HG02678 (cell line): ENCODE measurements around the gene IGFN1.

ENCODE experiments used
- ATAC-seq: cut with Tn5 transposase; IDR thresholded peaks from one replicate; pipeline ENCODE4 v1.9.1; 2021; ENCODE audit warnings: mild to moderate bottlenecking, moderate library complexity; ENCODE audit not compliant: unreplicated experiment

IGFN1 gene

DNA sequence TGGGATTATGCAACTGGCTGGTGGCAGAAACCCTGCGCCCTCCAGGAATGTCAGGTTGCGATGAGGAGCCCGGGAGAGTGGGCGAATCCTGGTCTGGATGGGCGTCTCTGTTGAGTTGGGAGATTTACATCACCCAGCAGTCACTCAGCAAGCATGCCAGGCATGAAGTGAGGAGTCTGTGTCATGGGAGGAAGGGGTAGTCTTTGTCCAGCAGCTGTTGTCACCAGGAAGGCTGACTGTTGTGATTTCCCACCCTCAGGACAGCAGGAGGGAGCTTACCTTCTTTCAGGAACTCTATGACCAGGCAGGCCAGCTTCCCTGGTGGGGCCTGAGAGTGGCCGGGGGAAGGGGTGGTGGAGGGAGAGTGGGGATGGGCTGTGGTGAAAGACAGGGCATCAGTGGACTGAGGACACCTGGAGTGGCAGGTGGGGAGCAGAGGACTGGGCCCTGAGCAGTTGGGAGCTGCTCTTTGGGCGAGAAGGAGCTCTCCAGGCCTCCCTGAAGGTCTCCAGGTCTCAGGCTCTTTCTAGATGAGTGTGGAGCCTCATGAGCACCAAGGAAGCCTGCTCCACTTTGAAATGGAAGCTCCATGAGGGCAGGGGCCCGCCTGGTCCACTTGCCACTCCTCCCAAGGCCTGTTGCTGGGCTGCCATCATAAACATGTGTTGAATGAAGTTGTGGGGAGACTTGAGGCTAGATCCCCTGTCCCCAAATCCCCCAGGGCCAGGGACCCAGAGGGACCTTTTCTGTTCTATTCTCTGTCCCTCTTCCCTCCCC, 71.3 kb downstream of the IGFN1 start:
- ATAC-seq: no peak

DNA sequence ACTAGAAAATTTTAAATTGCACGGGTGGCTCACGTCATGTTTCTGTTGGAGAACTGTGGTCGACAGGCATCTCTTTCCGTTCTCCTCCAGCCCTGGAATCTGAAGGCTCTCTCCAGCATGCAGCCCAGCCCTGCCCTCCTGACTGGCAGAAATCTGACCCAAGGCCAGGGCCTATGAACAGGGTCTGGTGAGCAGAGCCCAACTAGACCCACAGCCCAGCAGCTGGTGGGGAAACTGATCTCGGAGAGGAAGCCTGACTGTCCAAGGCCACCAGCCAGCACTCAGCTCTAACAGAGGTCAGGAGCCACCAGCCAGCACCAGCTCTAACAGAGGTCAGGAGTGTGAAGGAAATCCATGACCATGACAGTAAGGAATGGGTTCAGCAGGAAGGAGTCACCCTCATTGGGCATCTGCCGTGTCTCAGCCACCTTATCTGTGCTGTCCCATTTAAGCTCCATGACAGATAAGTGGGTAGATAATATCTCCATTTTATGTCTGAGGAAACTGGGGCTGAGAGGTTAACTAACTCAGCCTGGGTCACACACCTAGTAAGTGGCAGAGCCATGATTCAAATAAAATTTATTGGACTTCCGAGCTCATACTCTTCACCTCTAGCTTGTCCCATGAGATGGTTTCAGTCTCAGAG, 72.5 kb downstream of the IGFN1 start:
- no peak for ATAC-seq

DNA sequence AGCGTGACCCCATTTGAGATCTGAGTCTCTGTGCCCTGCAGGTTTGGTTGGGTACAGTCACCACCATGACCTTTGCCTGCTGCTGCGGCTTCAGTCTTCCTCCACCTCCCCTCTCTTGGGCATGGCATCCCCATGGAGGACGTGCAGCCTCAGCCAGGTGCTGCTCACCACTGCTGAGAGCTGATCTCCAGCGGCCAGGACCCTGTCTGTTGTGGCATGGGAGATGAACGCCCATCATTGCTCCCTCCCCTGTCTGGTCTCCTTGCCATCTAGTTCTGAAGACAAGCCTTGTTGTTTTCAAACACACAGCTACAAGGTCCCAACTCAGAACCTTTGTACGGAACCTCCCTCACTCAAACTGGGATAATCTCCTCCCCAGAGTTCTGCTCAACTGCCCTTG, 73.4 kb downstream of the IGFN1 start:
- no peak for ATAC-seq

DNA sequence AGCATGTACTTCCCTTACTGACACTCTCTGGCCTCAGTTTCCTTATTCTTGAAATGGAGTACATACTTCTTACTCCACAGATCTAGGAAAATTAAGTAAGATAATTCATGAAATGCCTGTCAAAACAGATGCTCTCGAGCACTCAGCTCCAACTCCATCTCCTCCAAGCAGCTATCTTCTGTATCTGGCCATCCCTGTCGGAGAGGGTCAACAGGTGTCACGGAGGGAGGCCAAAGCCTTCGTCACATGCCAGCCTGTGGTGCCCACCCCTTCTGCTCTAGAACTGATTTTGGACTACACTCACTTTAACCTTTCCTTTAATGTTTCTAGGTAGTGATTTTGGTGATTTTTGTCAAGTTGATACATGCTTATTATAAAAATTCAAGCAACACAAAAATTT, 73.9 kb downstream of the IGFN1 start:
- ATAC-seq: no peak

DNA sequence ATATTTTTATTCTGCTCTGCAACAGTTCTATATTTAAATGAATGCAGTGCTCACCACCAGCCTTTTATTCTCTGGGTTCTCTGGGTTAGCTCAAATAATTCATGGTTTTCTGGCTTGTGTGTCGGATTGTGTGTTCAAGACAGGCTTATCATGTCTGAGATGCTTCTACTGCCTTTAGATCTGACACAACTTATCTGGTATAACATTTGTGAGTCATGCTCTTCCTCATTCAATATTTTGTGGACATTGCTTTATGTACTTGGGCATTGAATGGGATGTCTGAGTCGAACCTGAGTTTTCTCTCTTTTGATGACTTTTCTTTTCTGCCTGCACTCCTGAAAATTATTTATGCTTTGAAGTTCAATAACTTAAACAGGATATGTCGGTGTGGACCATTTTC, 75.1 kb downstream of the IGFN1 start:
- no peak for ATAC-seq

DNA sequence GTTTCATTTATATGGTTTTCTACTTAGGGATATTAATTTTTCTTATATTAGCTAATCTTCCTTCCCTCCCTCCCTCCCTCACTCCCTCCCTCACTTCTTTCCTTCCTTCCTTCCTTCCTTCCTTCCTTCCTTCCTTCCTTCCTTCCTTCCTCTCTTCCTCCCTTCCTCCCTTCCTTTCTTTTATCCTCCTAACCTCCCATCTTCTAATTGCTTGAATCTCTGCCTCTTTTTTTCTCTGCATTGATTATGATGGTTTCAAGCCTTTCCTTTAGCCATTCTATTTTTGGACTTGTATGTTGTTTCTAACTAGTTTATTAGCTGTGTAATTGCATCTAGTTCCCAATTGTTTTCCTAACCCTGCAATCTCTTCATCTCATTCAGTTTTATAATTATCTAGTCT, 75.7 kb downstream of the IGFN1 start:
- ATAC-seq: no peak

DNA sequence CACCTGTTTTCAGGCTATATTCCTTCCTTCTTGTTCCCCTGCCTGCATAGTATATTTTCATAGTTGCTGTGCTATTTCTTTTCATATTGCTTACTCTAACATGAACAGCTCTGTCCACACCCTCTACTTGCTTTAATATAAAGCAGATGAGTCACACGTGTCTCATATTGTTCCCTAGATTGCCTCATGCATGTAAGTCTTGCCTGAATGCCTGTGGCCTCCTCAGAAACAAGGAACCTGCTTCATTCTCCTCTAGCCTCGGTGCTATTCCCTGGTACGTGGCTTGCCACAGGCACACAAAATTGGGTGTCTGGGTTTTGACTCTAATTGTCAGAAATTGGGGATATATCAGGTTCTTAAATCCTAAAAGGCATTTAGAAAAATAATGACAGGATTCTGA, 76.2 kb downstream of the IGFN1 start:
- no peak for ATAC-seq

DNA sequence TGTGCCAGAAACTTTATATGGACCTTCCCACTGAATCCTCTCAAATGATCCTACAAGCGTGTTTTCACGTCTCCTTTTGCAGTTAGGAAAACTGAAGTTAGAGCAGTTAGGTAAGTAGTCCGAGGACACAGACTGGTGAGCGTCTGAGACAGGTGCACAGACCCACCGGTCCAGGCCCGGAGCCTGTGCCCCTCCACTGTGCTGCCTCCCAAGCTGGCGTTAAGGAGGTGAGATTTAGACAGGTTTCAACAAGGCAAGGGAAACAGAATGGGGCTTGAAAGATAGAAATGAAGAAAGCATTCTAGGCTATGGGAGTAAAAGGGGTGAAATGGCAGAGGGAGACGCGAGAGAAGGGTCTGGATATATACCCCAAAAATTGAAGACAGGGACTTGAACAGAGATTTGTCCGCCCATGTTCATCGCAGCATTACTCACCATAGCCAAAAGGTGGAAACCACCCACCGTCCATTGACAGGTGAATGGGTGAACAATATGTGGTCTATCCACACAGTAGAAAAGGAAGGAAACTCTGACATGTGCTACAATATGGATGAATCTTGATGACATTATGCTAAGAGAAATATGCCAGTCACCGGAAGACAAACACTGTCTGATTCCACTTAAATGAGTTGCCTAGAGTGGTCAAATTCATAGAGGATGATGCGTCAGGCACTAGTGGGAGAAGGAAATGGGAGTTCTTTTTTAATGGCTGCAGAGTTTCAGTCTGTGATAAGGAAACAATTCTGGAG, 77.0 kb downstream of the IGFN1 start:
- no peak for ATAC-seq

DNA sequence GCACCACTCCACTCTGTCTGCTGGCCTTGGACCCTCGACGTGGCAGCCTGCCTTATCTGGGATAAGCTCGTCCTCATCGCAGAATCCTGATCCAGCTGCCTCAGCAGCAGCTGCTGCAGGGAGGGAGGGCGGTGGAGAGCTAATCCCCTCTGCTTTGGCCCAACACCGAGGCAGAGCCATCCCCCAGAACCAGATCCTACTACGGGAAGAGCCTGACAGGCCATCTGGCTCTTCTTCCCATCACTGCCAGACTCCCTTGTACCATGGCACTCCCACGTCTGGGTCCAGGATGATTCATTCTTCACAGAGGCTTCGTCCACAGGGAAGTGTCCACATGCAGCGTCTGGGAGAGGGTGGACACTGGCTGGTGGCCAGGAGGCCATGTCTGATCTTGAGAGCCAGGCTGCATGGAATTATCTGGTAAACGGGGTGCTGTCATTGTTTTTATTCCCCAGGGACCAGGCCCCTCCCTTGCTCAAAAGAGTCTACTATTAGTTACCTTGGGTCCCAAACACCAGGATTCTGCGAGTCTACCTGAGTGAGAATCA, 78.1 kb downstream of the IGFN1 start:
- ATAC-seq: no peak

DNA sequence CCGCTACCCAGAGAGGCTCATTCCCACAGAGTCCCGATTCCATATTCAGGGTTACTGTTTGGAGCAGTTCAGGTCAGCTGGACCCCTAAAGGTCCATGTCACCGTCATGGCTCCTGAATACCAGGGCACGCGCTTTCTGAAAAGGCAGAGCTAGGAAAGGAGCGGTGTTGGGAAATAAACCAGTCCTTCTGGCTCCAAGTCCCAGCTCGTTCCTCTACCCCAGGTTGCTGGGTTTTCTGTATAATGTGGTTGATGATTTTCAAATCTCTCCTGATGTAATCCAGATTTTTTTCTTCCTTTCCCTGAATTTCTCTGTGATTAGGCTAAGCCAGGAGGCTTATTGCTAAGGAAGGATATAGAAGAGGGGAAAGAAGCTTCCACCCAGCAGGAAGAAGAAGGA, 78.7 kb downstream of the IGFN1 start:
- no peak for ATAC-seq

DNA sequence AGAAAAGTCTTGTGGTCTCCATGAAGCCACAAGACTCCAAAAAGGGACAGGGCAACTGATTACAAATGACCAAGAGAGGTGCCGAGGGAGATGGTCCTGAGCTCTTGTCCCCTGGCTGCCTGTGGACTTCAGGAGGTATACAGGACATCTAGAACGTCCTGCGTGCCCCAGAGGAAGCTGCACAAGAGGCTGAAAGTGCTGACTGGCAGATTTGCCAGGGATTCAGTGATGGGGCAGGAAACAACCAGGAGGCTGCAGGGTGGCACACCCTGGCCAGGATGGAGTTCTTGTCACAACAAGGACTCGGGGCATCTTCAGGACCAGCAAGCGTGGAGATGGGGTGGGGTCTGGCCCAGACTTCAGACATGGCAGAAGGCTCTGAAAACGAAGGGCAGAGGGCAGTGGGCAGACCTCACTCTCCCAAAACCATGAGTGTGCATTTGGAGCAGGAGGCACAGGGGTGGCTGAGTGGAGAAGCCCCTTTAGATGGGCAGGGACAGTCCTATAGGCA, 79.3 kb downstream of the IGFN1 start:
- no peak for ATAC-seq

DNA sequence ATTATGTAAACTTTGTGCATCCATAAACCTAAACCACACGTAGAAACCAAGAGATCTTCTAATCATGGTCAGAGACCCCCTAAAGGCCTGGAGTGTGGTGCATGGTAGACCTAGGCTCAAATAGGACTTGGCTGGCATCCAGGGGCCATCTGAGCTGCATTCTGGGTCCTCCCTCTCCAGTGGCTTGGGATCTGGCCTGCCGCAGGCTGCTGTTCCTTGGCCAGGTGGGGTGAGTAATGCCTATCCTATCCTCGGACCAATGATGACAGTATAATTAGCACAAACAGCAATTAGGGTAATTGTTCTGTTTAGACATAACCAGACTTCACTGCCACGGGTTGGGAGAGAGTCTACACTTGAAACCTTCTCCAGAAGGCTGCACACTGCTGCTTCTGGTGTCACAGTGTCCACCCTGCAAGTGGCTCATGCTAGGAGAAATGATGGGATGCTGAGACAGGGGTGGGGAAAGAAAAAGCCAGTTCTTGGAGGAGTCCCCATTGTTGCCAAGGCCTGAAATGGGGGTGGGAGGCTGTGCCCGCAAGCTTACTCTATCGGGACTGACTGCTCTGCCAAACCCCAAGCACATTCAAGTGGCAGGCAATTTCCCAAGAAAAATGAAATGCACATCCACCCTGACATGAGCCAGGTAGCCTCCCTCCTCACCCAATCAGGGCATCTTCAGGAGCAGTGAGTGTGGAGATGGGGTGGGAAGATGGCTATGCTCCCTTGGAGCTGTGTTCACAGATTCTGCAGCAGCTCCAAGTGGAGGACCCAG, 80.2 kb downstream of the IGFN1 start:
- ATAC-seq: no peak

DNA sequence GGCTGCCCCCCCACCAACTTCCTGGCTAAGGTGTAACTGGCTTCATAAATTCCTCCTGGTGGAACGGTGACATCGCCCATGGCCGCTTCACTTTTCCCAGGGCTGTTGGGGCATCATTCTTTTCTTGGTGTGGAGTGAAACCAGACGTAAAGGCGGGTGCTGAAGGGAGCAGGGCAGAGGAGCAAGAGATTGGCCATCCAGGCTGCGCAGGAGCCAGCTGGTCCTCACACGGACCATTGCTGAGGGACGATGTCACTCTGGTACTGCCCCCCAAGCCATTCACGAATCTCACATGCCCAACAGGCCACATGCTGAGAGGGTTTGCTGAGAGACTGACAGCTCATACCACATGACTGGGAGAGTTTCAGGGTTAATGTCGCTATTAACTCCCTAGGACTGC, 82.2 kb downstream of the IGFN1 start:
- ATAC-seq: no peak

DNA sequence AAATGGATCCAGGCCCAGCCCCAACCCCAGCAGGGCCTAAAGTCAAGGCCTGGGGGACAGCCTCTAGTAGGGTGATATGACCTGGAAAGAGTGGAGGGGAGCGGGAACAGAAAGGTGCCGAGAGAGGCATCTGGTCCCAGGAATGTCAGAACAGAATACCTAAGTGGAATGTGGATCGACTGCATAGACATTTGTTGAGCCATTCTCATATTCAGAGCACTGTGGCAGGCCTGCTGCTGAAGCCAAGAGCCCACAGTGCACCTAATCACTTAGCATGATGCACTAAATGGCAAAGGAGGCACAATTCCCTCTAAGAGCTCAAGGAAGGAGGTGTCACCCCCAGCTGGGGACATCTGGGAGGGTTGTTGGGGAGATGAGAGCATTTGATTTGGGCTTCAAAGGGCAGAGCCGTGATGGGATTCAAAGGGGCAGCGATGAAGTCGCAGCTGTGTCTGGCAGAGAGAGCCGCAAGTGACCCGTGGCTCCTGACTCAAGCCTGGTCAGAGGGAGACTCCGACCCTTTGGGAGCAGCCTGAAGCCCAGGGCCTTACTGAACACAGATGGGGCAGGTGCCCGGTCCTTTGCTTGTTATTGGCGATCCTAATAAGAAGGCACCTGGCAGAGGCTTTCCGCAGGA, 84.1 kb downstream of the IGFN1 start:
- no peak for ATAC-seq

DNA sequence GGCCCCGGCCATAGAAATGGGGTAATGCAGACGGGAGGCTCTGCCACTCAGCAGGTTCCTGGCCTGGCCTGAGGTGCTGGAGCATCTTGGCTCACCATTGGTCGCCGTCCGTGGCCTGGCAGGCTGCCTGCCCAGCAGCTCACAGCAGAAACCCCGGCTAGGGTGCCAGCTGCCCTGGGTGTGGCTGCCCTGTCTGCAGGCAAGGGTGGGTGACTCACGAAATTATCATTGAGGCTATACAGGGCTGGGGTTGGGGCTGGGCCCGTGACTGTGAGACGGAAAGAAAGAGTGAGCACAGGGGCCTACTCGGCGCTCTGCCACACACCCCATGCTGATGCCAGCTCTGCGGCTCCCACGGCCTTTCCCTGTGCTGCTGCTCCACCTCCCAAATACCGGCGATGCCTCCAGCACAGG, 84.6 kb downstream of the IGFN1 start:
- no peak for ATAC-seq

DNA sequence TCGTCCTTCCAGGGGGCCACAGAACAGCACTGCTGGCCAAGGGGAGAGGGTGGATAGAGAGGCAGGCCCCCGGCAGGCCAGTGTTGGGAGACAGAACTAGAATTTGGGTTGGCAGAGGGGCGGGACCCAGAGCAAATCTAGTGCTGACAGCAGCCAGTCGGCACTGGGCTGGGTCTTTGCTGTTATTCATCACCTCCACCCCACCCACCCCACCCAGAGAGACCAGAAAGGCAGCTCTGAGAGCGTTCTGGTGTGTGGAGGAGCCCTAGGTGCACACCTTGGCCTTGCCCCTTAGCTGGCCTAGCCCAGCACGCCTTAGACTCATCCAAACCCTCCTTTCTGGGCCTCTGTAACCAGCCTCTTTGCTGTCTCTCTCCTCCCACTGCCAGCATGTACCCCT, 86.3 kb downstream of the IGFN1 start:
- ATAC-seq: no peak

DNA sequence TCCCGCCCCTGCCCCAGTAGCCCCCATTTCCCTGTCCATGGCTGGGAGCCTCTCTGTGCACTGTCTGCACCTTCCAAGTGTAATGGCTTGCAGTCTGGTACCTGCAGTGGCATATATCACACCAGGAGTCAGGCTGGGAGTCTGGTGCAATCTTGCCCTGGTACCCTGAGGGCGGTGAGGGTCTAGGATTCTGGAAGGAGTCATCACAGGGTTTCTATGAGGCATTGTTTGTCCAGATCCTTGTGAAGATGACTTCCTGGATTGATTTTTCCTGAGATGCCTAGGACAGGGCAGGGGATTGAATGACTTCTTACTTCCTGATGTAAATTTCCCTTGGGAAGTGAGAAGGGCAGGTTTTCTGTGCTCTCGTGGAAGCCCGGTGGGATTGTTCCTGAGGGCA, 86.8 kb downstream of the IGFN1 start:
- ATAC-seq: no peak
